Spleen (tissue), 7 donors: ENCODE data around the gene NUDT14.

Source experiments
- CTCF ChIP-seq, 11 experiments: fragments of 200-600 bp in 7 of 11; fragments of 450-650 bp in 4 of 11; sonication (generic) in 4 of 11; IDR thresholded peaks in 8 of 11; conservative IDR thresholded peaks in 3 of 11; 1 replicate in 7 of 11; 2 replicates in 4 of 11; pipeline versions ENCODE4 v1.4.0 to v1.8.0; 2016 to 2021; ENCODE audit warnings: antibody characterized with exemption in 11 of 11, inconsistent platforms in 4 of 11, mild to moderate bottlenecking in 1 of 11
- POLR2AphosphoS5 ChIP-seq, 3 donors: sonication (generic); formaldehyde crosslinking; IDR thresholded peaks; one replicate each; pipeline ENCODE4 v1.5.1; 2017; ENCODE audit warnings: antibody characterized with exemption in 3 of 3
- donor health status: DM: no; HTN: no; CAD: no; lungs with moderate emphysema.
- donor health status: DM: no; HTN: no; CAD: no.
- donor health status: DM: no; HTN: no; CAD: no.

GRCh38 chr14:105140581-105140980 lies 40.5 kb downstream of the NUDT14 start:
- no peak for TF ChIP-seq CTCF (IDR thresholded peaks at IDR 0.05 in 8 of 11, conservative IDR thresholded peaks at IDR 0.05 in 3 of 11)
- TF ChIP-seq POLR2AphosphoS5 (IDR thresholded peaks at IDR 0.05) = no peak
